HK-2 (cell line): Measurements from ENCODE around the gene TRMT44.
A peak's percentile ranks its signal among the peaks of the same experiment; 100 is the strongest.

Experiments
- DNase-seq: peaks from one replicate; pipeline ENCODE4 v3.0.0-alpha.2; 2018; ENCODE audit not compliant: unreplicated experiment

TRMT44 gene, protein sequence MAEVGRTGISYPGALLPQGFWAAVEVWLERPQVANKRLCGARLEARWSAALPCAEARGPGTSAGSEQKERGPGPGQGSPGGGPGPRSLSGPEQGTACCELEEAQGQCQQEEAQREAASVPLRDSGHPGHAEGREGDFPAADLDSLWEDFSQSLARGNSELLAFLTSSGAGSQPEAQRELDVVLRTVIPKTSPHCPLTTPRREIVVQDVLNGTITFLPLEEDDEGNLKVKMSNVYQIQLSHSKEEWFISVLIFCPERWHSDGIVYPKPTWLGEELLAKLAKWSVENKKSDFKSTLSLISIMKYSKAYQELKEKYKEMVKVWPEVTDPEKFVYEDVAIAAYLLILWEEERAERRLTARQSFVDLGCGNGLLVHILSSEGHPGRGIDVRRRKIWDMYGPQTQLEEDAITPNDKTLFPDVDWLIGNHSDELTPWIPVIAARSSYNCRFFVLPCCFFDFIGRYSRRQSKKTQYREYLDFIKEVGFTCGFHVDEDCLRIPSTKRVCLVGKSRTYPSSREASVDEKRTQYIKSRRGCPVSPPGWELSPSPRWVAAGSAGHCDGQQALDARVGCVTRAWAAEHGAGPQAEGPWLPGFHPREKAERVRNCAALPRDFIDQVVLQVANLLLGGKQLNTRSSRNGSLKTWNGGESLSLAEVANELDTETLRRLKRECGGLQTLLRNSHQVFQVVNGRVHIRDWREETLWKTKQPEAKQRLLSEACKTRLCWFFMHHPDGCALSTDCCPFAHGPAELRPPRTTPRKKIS

GRCh38 chr4:8440492-8441311, at the start of gene TRMT44, which contains the start of gene ACOX3:
TSS of gene TRMT44 (plus strand) at chr4:8440777. CDS start at chr4:8440823, 46 bp downstream.
TSS of gene ACOX3 (minus strand) at chr4:8440723. CDS start at chr4:8416521, 24,202 bp downstream.
- DNase-seq = peak; percentile 94

- DNase-seq = no peak
Measured at GRCh38 chr4:8391071-8391470, 49.5 kb upstream of the TRMT44 start.

DNA sequence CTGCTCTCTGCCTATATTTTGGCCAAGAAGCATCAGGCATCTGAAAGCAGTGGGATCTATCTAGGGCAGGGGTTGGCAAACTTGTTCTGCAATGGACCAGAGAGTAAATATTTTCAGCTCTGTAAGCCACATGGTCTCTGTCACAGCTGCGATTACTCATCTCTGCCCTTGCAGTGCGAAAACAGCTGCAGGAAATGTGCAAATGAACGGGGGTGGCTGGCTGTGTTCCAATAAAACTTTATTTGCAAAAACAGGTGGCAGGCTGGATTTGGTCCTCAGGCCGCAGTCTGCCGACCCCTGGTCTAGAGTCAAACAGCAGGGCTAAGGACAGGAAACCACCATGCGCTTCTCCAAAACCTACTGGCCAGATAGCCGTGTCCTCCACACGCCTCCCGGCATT, 48.6 kb upstream of the TRMT44 start:
- no peak for DNase-seq

DNA sequence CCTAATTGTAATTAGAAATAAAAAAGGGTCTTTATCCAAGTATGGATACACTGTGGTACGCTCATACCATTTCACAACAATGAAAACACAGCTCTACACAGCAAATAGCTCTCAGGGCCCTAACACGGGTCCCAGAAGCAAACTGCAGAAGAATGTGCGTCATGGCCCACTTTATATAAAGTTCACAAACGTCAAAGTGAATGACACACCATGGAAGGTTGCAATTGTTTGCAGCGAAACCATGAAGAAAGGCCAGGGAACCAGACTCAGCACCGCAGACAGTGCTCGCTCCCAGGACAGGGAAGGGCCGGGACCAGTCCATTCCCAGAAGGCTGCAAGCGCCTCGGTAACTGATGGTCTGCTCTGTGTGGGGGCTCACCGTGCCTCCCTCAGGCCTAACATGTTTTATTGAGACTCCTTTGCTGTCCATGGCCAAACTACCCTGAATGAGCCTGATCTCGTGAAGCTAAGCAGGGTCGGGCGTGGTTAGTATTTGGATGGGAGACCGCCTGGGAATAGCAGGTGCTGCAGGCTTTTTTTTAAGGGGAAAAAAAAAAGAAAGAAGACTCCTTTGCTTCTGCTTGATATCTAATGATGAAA, 47.9 kb upstream of the TRMT44 start:
- DNase-seq = no peak

GRCh38 chr4:8393593-8394038, 47.0 kb upstream of the TRMT44 start:
- DNase-seq = peak; percentile 77

DNA sequence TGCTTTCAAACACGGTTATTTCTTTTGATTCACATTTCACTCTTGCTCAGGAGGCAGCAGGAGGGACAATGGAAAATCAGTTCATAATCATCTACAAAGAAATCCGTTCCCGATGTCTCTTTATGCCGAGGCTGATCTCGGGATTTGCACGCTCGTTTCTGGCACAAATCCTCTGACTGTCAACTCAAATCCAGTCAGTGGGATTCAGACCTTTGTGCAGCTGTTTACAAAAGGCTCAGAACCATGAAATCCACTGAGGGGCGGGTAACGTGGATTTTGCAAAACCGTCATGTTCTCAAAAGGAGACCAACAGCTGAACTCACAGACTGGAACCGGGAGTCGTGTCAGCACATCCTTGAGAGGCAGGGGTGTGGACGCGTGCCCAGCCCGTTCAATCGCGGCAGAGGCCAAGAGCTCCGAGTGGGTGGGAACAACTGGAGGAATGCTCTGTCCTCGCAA, 46.5 kb upstream of the TRMT44 start:
- DNase-seq = no peak

GRCh38 chr4:8394806-8395205, 45.8 kb upstream of the TRMT44 start:
- DNase-seq = no peak

DNA sequence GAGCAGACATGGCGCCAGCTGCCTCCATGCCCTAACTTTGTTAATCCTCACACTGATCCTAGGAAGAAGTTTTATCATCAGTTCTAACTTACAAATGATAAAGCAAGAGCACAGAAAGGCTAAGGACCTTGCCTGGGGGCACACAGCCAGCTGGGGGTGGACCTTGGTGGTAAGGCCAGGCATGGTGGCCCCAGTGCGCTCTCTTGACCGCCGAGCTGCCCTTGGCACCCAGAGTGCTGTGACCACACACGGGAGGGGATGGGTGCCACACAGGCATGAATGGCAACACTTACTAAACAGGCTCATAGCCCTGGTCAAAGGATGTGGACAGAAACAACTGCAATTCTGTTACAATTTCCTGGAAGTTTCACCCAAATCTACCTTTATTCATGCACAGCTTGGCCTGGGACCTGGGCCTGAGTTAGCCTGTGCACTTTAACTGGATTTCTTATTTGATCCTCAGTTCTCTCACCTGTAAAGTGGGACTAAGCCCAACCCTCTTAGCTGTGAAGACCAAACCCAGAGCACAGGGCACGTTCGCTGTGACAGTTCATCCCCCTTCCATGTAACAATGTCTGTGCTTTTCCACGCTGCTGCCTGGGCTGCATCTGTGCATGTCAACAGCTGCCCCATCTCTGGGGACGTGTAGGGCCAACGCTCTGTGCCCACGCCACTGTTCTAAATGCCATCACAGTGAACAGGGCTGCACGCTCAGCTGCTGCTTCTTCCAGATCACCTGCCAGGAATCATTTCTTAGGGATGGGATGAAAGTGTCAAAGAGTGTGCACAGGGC, 44.9 kb upstream of the TRMT44 start:
- no peak for DNase-seq

DNA sequence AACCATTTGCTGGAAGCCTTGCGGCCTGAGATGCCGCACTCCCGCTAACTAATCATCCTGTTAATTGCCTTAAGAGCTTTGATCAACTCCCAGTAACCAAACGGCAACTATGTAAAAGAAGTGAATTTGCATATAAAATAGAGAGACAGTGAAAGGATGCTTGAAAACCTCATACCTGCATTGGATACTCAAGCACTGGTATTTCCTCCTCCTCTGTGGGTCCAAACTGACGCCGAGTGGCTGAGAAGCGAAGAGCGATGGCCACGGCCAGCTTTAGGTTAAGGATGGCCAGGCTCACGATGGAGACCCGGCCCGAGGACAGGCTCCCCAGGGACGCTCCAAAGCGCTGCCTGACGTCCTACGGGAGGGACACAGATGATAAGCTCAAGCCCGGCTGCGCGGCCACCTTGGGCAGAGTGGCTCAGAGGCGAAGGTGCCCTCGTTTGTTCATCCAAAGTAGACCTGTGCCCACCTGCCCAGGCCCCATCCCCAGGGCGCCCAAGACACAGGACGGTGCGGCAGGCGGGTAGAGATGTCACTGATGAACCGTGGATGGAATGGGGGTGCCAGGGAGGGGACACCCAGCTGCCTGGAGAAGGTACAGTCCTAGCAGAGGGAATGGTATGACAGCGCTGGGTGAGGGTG, 43.7 kb upstream of the TRMT44 start:
- DNase-seq = no peak

DNA sequence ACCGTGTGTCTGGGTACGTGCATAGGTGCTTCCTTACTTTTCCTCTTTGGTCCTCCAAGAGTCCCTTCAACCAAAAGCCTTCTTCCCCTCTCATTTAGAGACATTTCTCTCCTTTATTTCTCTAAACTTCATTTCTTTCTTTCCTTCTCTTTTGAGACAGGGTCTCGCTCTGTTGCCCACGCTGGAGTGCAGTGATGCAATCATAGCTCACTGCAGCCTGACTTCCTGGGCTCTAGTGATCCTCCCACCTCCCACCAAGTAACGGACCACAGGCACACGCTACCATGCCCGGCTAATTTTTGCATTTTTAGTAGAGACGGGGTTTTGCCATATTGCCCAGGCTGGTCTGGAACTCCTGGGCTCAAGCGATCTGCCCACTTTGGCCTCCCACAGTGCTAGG, 42.2 kb upstream of the TRMT44 start:
- no peak for DNase-seq

- DNase-seq = no peak
Measured at GRCh38 chr4:8399298-8399697, 41.3 kb upstream of the TRMT44 start.

DNA sequence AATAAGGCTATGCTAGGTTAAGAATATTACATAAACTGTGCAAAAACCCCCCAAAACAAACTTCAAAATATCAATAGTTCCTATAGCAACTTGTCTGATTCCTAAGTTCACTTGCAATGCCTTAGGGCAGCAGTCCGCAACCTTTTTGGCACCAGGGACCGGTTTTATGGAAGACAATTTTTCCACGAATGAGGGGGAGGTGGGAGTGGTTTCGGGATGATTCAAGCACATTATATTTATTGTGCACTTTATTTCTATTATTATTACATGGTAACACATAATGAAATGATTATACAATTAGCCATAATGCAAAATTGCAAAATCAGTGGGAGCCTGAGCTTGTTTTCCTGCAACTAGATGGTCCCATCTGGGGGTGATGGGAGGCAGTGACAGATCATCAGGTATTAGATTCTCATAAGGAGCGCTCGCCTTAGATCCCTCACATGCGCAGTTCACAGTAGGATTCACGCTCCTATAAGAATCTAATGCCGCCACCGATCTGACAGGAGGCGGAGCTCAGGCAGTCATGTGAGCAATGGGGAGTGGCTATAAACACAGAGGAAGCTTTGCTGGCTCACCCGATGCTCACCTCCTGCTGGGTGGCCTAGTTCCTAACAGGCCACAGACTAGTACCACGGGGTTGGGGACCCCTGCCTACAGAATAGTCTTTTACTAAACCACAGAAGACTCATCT, 39.8 kb upstream of the TRMT44 start:
- no peak for DNase-seq

DNA sequence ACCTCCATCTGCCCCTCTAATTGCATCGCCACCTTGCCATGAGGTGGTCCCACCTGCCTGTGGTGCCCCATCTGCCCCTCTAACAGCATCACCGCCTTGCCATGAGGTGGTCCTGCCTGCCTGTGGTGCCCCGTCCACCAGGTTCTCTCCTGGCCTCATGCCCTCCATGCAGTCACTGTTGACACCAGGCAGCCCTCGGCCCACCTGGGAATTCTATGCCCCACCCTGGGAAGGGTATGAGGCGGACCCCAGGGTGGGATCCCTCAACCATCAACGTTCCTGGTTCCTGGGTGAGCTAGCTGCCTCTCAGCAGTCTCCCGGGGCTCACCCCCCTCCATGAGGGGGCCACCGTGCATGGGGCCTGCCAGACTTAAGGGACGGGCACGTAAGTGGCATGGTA, 38.9 kb upstream of the TRMT44 start:
- DNase-seq = no peak

DNA sequence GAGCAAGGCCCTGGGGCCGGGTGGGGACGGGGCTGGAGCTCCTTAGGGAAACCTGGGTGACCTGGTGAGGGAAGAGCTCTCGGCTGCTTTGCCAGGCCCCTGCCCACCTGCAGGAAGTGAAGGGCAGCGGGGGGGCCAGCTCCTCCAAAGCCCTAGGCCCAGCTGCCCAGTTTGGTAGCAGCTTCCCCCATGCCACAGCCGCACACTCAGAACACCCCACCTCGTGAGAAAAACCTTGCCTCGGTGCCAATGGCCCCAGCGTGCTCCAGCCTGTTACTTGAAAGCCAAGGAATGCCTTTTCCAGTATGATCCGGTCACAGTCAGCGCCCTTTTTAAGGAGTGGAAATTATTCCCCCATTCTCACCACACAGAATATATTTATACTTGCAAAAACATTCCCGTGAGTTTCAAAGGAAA, 38.4 kb upstream of the TRMT44 start:
- no peak for DNase-seq

- DNase-seq = no peak
Measured at GRCh38 chr4:8402640-8403039, 37.9 kb upstream of the TRMT44 start.

DNA sequence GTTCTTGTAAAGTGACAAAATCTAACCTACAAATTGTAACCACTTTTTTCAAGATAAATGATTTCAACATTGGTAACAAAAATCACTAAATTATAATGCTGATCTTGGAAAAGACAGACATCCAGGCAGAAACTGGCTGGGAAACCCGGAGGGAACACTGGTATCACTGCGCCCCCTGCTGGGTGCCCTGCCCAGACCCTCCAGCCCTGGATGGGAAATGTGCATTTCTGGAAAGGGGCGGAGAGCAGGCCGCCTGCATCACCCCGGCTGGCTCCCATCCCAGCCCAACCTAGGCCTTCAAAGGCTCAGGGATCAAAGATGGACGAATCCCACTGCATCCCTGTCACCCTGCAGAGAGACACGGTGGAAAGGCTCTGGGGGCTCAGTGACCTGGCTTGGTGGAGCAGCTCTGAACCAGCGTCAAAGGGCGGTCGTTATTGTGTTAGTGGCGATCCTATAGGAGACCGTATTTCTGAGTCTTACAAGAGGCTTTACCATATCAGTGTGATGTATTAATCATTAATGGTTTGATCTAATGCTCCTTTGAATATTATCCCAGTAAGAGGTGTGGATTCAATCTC, 37.3 kb upstream of the TRMT44 start:
- DNase-seq = peak; percentile 87

GRCh38 chr4:8403976-8404375, 36.6 kb upstream of the TRMT44 start:
- no peak for DNase-seq

- no peak for DNase-seq
Measured at GRCh38 chr4:8404791-8405515, 35.6 kb upstream of the TRMT44 start.

GRCh38 chr4:8405516-8405875, 35.1 kb upstream of the TRMT44 start:
- no peak for DNase-seq
